Vagina (tissue), 2 donors: ENCODE results near the gene ZNF536.

Experiments
- POLR2A ChIP-seq, 2 donors: fragments of 450-650 bp; IDR thresholded peaks; one replicate each; pipeline ENCODE4 v1.6.1; 2017; ENCODE audit warnings: antibody characterized with exemption in 2 of 2, mild to moderate bottlenecking in 2 of 2, moderate library complexity in 2 of 2
- POLR2AphosphoS5 ChIP-seq, 2 donors: sonication (generic); formaldehyde crosslinking; IDR thresholded peaks; one replicate each; pipeline ENCODE4 v1.9.0; 2017; ENCODE audit warnings: antibody characterized with exemption in 2 of 2, mild to moderate bottlenecking in 2 of 2, low read depth in 1 of 2; ENCODE audit not compliant: insufficient read depth in 1 of 2
- TF ChIP-seq, protein P1 (sequence below), 3 experiments: fragments of 450-650 bp in 2 of 3; fragments of 200-600 bp in 1 of 3; sonication (generic) in 1 of 3; IDR thresholded peaks; one replicate each; pipeline ENCODE4 v1.5.1; 2017 to 2019; ENCODE audit warnings: antibody characterized with exemption in 3 of 3, mild to moderate bottlenecking in 2 of 3, moderate library complexity in 2 of 3

GRCh38 chr19:30543243-30543945, 171.2 kb downstream of the ZNF536 start:
- TF ChIP-seq, protein P1, sequence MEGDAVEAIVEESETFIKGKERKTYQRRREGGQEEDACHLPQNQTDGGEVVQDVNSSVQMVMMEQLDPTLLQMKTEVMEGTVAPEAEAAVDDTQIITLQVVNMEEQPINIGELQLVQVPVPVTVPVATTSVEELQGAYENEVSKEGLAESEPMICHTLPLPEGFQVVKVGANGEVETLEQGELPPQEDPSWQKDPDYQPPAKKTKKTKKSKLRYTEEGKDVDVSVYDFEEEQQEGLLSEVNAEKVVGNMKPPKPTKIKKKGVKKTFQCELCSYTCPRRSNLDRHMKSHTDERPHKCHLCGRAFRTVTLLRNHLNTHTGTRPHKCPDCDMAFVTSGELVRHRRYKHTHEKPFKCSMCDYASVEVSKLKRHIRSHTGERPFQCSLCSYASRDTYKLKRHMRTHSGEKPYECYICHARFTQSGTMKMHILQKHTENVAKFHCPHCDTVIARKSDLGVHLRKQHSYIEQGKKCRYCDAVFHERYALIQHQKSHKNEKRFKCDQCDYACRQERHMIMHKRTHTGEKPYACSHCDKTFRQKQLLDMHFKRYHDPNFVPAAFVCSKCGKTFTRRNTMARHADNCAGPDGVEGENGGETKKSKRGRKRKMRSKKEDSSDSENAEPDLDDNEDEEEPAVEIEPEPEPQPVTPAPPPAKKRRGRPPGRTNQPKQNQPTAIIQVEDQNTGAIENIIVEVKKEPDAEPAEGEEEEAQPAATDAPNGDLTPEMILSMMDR (IDR thresholded peaks at IDR 0.05), result no peak
- TF ChIP-seq POLR2A (IDR thresholded peaks at IDR 0.05) (no peak), POLR2AphosphoS5 (IDR thresholded peaks at IDR 0.05; ENCODE audit: insufficient read depth in 1 of 2, low read depth in 1 of 2) (no peak)
